ENCODE results near the gene ROPN1B.

Gene ROPN1B

DNA sequence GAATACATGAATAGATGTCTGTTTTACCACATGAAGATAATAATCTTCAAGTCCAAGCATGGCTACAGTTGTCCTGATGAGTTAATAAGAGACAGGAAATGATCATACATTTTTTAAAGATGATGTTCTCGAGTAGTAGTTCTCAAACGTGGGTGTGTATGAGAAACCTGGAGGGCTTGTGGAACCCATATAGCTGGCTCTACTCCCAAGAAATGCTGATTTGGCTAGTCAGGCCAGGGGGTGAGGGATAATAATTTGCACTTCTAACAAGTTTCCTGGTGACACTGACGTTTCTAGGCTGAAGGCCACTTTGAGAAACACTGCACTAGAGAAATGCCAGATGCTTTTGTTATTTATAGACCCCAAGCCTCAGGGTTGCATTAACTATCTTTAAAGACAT lies 37.0 kb downstream of the ROPN1B start:
- no peak for DNase-seq

- no peak for DNase-seq
Measured at GRCh38 chr3:126008219-126008618, 39.2 kb downstream of the ROPN1B start.

- no peak for DNase-seq
Measured at GRCh38 chr3:126009181-126009580, 40.2 kb downstream of the ROPN1B start.

GRCh38 chr3:126013751-126014156 lies 44.8 kb downstream of the ROPN1B start:
- DNase-seq = no peak

GRCh38 chr3:126014252-126014651 lies 45.3 kb downstream of the ROPN1B start:
- no peak for DNase-seq

DNA sequence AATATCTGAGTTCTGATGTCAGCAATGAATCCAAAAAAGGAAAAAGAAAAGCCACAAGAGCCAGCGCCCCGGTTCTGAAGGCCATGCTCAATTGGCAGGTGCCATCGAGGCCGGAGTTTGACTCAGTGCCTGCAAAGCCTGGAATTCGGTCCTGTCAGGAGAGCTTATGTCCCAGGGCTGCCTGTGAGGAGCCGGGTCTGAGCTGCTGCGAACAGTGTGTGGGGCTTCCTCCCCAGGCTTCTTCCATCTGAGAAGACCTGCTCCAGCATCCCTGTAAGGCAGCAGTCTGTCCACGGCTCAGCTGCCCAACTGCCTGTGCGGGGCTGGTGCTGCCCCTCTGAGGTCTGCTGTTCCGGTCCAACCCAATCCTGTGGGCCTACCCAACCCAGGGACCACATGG lies 46.1 kb downstream of the ROPN1B start:
- no peak for DNase-seq

- DNase-seq = no peak
Measured at GRCh38 chr3:126016616-126017015, 47.6 kb downstream of the ROPN1B start.

DNA sequence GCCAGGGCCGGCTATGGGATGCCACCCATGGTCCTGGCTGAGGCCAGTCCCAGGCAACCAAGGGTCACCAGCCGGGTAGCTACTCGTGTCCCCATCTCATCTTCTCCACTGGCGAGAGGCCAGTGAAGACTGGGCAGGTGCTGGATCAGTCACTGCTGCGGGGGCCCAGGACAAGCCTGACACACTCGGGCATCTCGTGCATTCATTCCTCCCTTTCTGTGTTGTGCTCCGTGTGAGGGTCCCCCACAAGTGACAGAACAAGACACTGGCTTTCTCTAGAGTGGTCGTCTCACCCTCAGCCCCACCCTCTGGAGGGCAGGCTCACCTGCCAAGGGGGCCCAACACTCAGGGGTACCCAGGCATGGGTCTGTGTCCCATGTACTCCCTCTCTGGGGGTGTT lies 48.4 kb downstream of the ROPN1B start:
- DNase-seq = no peak

GRCh38 chr3:126018545-126018944 lies 49.6 kb downstream of the ROPN1B start:
- DNase-seq = no peak

- DNase-seq = no peak
Measured at GRCh38 chr3:126018995-126019394, 50.0 kb downstream of the ROPN1B start.

DNA sequence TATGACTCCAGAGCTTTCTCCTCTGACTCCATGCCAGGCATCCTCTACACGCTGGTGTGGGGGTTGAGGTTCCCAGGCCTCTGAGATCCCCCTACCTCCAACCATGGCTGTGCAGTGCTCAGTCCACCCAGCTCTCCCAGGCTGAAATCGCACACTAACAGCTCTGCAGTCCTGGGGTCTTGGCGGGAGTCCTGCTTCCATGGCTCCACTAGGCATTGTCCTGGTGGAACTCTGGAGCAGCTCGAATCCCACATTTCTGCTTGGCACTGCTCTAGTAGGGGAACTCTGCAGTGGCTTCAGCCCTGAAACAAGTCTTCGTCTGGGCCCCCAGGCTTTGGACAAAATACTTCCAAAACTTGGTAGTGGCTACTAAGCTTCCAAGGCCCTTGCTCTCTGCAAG lies 50.7 kb downstream of the ROPN1B start:
- no peak for DNase-seq

- DNase-seq = no peak
Measured at GRCh38 chr3:126021224-126021623, 52.2 kb downstream of the ROPN1B start.

DNA sequence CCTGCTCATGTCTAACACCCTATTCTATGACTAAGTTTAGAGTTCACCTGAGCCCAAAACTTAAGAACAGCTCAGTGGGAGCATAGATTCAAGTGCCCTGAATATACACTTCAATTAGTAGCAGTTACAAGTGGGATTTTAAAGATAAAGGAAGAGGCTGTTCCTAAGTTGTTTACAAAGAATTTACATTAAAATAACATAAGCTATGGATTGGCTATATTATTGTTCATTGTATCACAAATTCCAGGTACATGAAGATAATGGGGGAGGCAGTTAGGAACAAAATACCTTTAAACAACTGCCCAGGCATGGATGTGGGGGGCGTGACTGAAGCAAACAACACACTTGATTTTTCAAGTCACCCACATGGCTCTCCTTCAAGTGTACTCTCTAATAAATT lies 52.7 kb downstream of the ROPN1B start:
- no peak for DNase-seq

GRCh38 chr3:126022741-126023359 lies 53.9 kb downstream of the ROPN1B start:
- DNase-seq = no peak

GRCh38 chr3:126023390-126023789 lies 54.4 kb downstream of the ROPN1B start:
- DNase-seq = no peak

DNA sequence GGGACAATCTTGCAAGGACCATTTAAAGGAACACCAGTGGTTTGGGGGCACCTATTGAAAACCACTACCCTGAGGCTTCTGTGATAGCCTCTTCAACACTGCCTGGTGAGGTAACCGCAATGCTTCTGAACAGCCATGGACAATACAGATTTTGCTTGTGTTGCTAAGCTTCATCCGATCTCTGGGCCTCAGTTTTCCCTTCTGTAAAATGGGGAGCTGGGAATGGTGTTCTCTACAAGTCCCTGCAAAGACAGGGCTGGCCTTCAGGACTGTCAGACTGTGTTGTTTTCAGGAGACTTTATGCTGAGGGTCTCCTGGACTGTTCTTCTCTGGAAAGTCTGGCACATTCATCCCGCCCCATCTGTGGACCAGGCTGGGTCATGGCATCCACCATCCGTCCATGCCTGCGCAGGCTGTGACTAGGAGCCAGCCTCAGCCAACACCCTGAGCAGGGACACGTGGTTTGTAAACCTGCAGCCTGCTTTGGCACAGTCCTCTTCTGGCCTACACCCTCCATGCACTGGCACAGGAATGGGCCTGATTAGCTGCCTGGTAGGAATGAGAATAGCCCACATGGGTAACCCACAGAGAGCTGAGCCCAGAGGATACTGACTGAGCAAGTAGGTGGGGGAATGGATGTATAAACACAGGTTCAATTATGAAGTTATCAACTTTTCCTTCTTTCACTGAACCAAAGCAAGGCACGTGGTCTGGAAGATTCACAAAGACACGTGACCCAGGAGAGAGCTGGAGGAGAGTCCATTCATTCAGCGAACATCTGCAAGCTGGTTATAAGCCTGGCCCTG lies 55.3 kb downstream of the ROPN1B start:
- no peak for DNase-seq

DNA sequence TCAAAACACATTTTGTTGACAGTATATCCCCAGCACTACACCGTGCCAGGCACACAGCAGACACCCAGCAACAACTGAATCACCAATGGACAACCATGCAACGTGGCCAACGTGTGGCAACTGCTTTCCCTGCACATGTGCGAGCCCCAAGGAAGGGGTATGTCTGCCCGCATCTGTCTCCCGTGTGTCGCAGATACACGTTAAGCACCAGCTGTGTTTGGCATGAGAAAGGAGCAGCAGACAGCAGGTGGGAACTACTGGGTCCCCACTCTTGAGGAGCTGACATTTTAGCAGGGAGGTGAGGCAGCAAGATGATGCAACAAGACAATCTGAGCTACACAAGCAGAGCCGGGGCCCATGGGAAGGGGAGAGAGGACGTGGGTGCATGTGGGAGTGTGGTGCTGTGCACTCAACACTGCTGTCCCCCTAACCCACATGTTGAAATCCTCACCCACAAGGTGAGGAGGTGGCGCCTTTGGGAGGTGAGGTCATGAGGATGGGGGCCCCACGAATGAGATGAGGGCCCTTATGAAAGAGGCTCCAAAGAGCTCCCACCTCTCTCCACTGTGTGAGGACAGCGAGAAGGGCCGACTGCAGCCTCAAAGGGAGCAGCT lies 56.2 kb downstream of the ROPN1B start:
- no peak for DNase-seq

- no peak for DNase-seq
Measured at GRCh38 chr3:126025862-126026261, 56.9 kb downstream of the ROPN1B start.

- DNase-seq = no peak
Measured at GRCh38 chr3:126026277-126026751, 57.3 kb downstream of the ROPN1B start.

DNA sequence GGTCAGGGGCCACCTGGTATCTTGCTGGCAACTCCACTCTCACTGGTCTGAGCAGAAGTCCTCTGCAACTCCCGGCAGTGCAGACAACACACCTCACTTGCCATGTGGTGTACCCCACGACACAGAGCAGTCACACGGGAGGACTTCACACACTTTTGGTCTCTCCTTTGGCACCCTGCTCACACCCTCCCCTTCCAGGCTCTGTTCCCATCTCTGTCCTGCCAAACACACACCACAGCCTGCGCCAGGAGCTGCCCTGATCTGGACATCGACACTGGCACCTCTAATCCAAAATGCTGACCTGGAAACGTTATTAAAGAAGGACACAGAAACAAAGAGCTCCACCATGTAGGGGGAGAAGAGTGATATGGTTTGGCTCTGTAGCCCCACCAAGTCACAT lies 57.8 kb downstream of the ROPN1B start:
- no peak for DNase-seq

- no peak for DNase-seq
Measured at GRCh38 chr3:126028096-126028495, 59.1 kb downstream of the ROPN1B start.

DNA sequence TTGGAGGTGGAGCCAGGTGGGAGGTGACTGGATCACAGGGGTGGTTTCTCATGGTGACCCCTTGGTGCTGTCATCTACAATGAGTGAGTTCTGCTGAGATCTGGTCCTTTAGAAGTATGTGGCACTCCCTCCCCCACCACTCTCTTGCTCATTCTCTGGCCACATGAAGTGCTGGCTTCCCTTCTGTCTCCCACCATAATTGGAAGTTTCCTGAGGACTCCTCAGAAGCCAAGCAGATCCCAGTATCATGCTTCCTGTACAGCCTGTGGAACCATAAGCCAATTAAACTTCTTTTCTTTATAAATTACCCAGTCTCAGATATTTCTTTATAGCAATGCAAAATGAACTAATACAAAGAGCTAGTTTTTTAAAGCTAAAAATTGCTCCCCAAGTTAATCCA lies 60.3 kb downstream of the ROPN1B start:
- no peak for DNase-seq

GRCh38 chr3:126030455-126030854 lies 61.5 kb downstream of the ROPN1B start:
- no peak for DNase-seq

- no peak for DNase-seq
Measured at GRCh38 chr3:126031981-126032471, 63.0 kb downstream of the ROPN1B start.

Data from hippocampal formation (tissue), 2 donors.